ENCODE data around the gene LRRC23.

DNA sequence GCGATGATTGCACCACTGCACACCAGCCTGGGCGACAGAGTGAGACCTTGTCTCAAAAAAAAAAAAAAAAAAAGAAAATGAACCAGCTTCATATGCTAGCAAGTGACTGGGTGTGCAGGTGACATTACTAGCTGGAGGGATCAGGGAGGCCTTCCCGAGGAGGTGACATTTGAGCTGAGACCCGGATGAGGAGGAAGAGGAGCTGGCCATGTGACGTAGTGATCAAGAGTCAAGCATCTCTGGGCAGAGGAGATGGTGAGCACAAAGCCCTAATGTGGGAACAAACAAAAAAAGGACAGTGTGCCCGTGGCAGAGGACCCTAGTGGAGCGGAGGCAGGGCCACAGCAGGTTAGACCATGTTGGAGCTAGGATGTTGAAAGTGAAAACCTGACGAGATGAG lies 43.0 kb downstream of the LRRC23 start:
- TF ChIP-seq, protein P1, sequence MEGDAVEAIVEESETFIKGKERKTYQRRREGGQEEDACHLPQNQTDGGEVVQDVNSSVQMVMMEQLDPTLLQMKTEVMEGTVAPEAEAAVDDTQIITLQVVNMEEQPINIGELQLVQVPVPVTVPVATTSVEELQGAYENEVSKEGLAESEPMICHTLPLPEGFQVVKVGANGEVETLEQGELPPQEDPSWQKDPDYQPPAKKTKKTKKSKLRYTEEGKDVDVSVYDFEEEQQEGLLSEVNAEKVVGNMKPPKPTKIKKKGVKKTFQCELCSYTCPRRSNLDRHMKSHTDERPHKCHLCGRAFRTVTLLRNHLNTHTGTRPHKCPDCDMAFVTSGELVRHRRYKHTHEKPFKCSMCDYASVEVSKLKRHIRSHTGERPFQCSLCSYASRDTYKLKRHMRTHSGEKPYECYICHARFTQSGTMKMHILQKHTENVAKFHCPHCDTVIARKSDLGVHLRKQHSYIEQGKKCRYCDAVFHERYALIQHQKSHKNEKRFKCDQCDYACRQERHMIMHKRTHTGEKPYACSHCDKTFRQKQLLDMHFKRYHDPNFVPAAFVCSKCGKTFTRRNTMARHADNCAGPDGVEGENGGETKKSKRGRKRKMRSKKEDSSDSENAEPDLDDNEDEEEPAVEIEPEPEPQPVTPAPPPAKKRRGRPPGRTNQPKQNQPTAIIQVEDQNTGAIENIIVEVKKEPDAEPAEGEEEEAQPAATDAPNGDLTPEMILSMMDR (IDR thresholded peaks at IDR 0.05): no peak
- TF ChIP-seq POLR2AphosphoS5 (IDR thresholded peaks at IDR 0.05): no peak

Measured in sigmoid colon (tissue), 4 donors.